Body of pancreas (tissue), 4 donors: ENCODE data around the gene MEOX2. TPM values are rescaled to one million over a fixed set of nuclear protein-coding genes. Genes with fewer than 3 reads are reported as not detected.

ENCODE experiments used
- ATAC-seq: fragments of 150-250 bp; one replicate; pipeline ENCODE4 v1.9.1; 2016
- DNase-seq, 4 donors: peaks; one replicate each; pipeline ENCODE4 v3.0.0-alpha.2; 2019
- H3K27ac ChIP-seq, 4 donors: fragments of 200-600 bp; sonication (generic); 1 replicate in 3 of 4; 2 replicates in 1 of 4; pipeline versions ENCODE4 v1.5.1 to v1.6.1; 2016 to 2019; ENCODE audit warnings: mild to moderate bottlenecking in 1 of 4, mixed read lengths in 1 of 4, moderate library complexity in 1 of 4
- H3K27me3 ChIP-seq, 2 donors: fragments of 200-600 bp; sonication (generic); one replicate each; pipeline ENCODE4 v1.6.0; 2016; ENCODE audit warnings: mild to moderate bottlenecking in 1 of 2
- H3K36me3 ChIP-seq, 2 donors: fragments of 200-600 bp; sonication (generic); replicated peaks in 1 of 2; 2 replicates each; pipeline ENCODE4 v1.5.1; 2016; ENCODE audit warnings: low read depth in 2 of 2; ENCODE audit not compliant: insufficient read depth in 1 of 2
- H3K4me1 ChIP-seq: fragments of 200-600 bp; sonication (generic); one replicate; pipeline ENCODE4 v1.6.0; 2016
- H3K4me3 ChIP-seq, 2 donors: fragments of 200-600 bp; sonication (generic); 1 replicate in 1 of 2; 2 replicates in 1 of 2; pipeline ENCODE4 v1.5.1; 2016 to 2019
- H3K9me3 ChIP-seq, 3 donors: fragments of 200-600 bp; sonication (generic); 1 replicate in 2 of 3; 2 replicates in 1 of 3; pipeline ENCODE4 v1.5.1; 2016
- POLR2A ChIP-seq, 3 donors: fragments of 450-650 bp; IDR thresholded peaks; one replicate each; pipeline ENCODE4 v1.6.1; 2016; ENCODE audit warnings: antibody characterized with exemption in 3 of 3, mild to moderate bottlenecking in 2 of 3
- WGBS, 2 donors: methylation state at CpG; one replicate each; pipeline ENCODE4 v1.1.5; 2017; 5-methylcytosine and 5-hydroxymethylcytosine counted together
- intact Hi-C: fragments of 100-400 bp; cut with DNase I; formaldehyde crosslinking; loops from one replicate; pipeline ENCODE4 v1.15.1; 2023
- total RNA-seq, 2 donors: library from RNA; depleted of rRNA; stranded (reverse); fragments of >200 nt; gene quantifications; one replicate each; pipeline ENCODE4 v1.1.0, GENCODE V29; 2016
- TF ChIP-seq, protein P1 (sequence below), 7 experiments: fragments of 450-650 bp in 4 of 7; fragments of 200-600 bp in 3 of 7; sonication (generic) in 3 of 7; IDR thresholded peaks; one replicate each; pipeline ENCODE4 v1.5.1; 2016 to 2019; ENCODE audit warnings: antibody characterized with exemption in 7 of 7

Gene MEOX2
- total RNA-seq, 2 donors from 2014 or later = 0.66 to 8.0 TPM

DNA sequence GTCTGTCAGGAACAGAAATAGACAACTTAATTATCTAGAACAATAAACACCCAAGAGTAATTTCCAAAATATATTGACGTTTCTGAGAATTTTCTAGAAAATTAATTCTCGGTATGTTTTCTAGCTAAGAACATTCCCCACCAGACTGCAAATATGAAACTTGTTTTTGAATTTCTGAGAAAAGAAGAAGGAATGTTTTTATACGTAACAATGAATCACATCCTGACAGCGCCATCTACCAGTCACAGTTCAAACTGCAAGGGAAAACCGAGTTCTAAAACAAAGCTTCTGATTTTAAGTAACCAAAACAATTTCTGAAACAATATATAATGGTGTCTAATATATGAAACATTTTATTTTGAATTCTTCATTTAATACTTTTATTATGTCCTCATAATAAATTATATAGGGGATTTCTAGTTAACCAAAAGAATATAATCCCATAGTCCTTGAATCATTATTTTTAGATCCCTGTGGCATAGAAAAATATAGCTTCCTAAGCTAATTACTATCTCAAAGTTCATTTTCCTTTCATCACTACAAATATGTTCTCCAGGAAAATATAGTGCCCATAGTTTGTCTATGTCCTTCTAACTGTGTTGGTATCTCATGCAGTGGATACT, 34.5 kb upstream of the MEOX2 start:
- Histone ChIP-seq H3K9me3 (no peaks in the 10 kb centered on the region), H3K4me3 (no peak overlapping the region), H3K36me3 (no peaks in the 10 kb centered on the region), H3K4me1 (no peaks in the 10 kb centered on the region), H3K27me3 (no peaks in the 10 kb centered on the region), H3K27ac (no peak overlapping the region)
- 15 to 26% methylated on average over 5 of the region's 5 CpGs for WGBS, 2 donors
- DNase-seq = peak; percentile 18 to 45 (median 33)
- TF ChIP-seq, protein P1, sequence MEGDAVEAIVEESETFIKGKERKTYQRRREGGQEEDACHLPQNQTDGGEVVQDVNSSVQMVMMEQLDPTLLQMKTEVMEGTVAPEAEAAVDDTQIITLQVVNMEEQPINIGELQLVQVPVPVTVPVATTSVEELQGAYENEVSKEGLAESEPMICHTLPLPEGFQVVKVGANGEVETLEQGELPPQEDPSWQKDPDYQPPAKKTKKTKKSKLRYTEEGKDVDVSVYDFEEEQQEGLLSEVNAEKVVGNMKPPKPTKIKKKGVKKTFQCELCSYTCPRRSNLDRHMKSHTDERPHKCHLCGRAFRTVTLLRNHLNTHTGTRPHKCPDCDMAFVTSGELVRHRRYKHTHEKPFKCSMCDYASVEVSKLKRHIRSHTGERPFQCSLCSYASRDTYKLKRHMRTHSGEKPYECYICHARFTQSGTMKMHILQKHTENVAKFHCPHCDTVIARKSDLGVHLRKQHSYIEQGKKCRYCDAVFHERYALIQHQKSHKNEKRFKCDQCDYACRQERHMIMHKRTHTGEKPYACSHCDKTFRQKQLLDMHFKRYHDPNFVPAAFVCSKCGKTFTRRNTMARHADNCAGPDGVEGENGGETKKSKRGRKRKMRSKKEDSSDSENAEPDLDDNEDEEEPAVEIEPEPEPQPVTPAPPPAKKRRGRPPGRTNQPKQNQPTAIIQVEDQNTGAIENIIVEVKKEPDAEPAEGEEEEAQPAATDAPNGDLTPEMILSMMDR (IDR thresholded peaks at IDR 0.05) = peak in 6 of 7 experiments; percentile 52 to 66 (median 56)
- TF ChIP-seq POLR2A (IDR thresholded peaks at IDR 0.05) = no peak
- no peak for ATAC-seq
- intact Hi-C loops = no loop called here

- ATAC-seq (no peak), DNase-seq (no peak)
- Histone ChIP-seq H3K4me3 (no peak overlapping the region), H3K4me1 (no peaks in the 10 kb centered on the region), H3K27ac (no peak overlapping the region), H3K27me3 (no peaks in the 10 kb centered on the region), H3K9me3 (no peaks in the 10 kb centered on the region), H3K36me3 (no peaks in the 10 kb centered on the region)
- TF ChIP-seq, protein P1 (IDR thresholded peaks at IDR 0.05) = no peak
- no peak for TF ChIP-seq POLR2A (IDR thresholded peaks at IDR 0.05)
- intact Hi-C loops = no loop called here
- 77 to 85% methylated on average over 1 of the region's 1 CpG for WGBS, 2 donors
These were observed 32.8 kb upstream of the MEOX2 start for GRCh38 chr7:15719311-15719710.

DNA sequence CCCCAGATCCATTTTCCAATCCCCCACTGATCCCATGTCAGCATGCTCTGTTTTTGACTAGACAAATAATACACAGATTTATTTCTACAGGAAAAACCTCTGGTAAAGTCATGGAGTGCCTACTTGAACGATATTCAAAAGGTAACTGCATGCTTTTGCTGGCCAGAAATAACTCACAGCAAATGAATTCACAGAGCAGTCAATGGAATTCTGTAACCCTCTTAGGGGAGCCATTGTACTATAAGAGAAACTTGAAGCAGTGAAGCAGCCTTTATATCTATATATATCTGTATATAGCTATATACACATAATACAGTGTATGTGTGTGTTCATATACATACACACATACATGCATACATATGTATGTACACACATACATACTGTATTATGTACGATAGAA, 29.0 kb upstream of the MEOX2 start:
- Histone ChIP-seq H3K9me3 (no peaks in the 10 kb centered on the region), H3K27ac (no peak overlapping the region), H3K36me3 (no peaks in the 10 kb centered on the region), H3K4me1 (no peaks in the 10 kb centered on the region), H3K4me3 (no peak overlapping the region), H3K27me3 (no peaks in the 10 kb centered on the region)
- DNase-seq (no peak), ATAC-seq (no peak)
- WGBS, 2 donors = 53 to 57% methylated on average over 2 of the region's 2 CpGs
- intact Hi-C loops = no loop called here
- TF ChIP-seq, protein P1 (IDR thresholded peaks at IDR 0.05) = no peak
- TF ChIP-seq POLR2A (IDR thresholded peaks at IDR 0.05) = no peak

DNA sequence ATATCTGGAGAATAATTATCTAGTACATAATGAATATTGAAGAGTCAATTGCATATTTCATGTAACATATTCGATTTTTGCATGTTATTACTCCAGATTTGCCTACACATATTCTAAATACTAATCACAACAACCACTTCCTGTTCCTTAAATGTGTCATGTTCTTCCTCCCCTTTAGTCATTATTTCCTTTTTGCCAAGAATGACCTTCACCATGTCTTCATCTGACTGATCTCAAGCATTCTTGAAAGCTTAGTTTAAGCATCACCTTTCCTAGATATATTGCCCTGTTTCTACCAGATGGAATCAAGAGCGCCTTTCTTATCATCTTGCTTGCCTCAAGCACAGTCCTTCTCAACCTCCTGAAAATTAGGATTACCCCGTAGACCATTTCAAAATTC, 23.5 kb upstream of the MEOX2 start:
- Histone ChIP-seq H3K27me3 (no peaks in the 10 kb centered on the region), H3K9me3 (no peaks in the 10 kb centered on the region), H3K27ac (no peak overlapping the region), H3K36me3 (no peaks in the 10 kb centered on the region), H3K4me3 (no peak overlapping the region), H3K4me1 (no peaks in the 10 kb centered on the region)
- TF ChIP-seq, protein P1 (IDR thresholded peaks at IDR 0.05) = no peak
- TF ChIP-seq POLR2A (IDR thresholded peaks at IDR 0.05) = no peak
- intact Hi-C loops = no loop called here
- ATAC-seq (no peak), DNase-seq (no peak)
- WGBS, 2 donors = 61 to 72% methylated on average over 3 of the region's 3 CpGs

DNA sequence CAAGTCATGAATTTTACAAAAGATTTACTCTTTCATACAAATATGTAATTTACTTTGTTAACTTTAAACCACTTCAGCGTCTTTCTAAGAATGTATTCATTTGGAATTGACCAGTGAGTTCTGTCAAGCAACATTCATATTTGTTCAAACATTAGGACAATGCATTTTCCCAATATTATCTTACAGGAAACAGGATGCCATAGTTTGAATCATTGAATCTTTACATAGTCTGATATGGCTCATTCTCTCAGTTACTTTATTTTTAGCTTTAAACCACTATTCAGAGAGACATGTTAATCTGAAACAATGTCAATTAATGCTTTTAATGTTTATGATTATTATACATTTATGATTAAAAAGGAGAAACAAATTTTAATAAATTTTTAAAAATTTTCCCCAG, 21.1 kb upstream of the MEOX2 start:
- 33 to 39% methylated on average over 1 of the region's 1 CpG for WGBS, 2 donors
- ATAC-seq (no peak), DNase-seq (no peak)
- Histone ChIP-seq H3K36me3 (no peaks in the 10 kb centered on the region), H3K27ac (no peak overlapping the region), H3K4me1 (no peaks in the 10 kb centered on the region), H3K27me3 (no peaks in the 10 kb centered on the region), H3K9me3 (no peaks in the 10 kb centered on the region), H3K4me3 (no peak overlapping the region)
- TF ChIP-seq, protein P1 (IDR thresholded peaks at IDR 0.05) = no peak
- TF ChIP-seq POLR2A (IDR thresholded peaks at IDR 0.05) = no peak
- intact Hi-C loops = no loop called here
